Ascending aorta (tissue), 2 donors: ENCODE results near the gene S100A10. TPM values are rescaled to one million over a fixed set of nuclear protein-coding genes. Genes with fewer than 3 reads are reported as not detected.

Source experiments
- DNase-seq, 2 donors: peaks; one replicate each; pipeline ENCODE4 v3.0.0-alpha.2; 2019; ENCODE audit warnings: low spot score in 2 of 2
- H3K27ac ChIP-seq, 2 donors: fragments of 200-600 bp; sonication (generic); one replicate each; pipeline ENCODE4 v1.5.1; 2016 to 2017; ENCODE audit warnings: mild to moderate bottlenecking in 1 of 2
- H3K27me3 ChIP-seq: fragments of 200-600 bp; sonication (generic); one replicate; pipeline ENCODE4 v1.5.1; 2017
- H3K36me3 ChIP-seq, 2 donors: fragments of 200-600 bp; sonication (generic); one replicate each; pipeline ENCODE4 v1.5.1; 2016
- H3K4me1 ChIP-seq, 2 donors: fragments of 200-600 bp; sonication (generic); one replicate each; pipeline ENCODE4 v1.5.1; 2016 to 2017; ENCODE audit warnings: mild to moderate bottlenecking in 1 of 2
- H3K4me3 ChIP-seq, 2 donors: fragments of 200-600 bp; sonication (generic); one replicate each; pipeline ENCODE4 v1.5.1; 2016 to 2017; ENCODE audit warnings: mild to moderate bottlenecking in 1 of 2
- H3K9me3 ChIP-seq, 2 donors: fragments of 200-600 bp; sonication (generic); one replicate each; pipeline ENCODE4 v1.5.1; 2016
- CTCF ChIP-seq, 3 experiments: fragments of 200-600 bp in 2 of 3; fragments of 450-650 bp in 1 of 3; sonication (generic) in 2 of 3; IDR thresholded peaks; one replicate each; pipeline ENCODE4 v1.5.1; 2016 to 2019; ENCODE audit warnings: antibody characterized with exemption in 3 of 3, mild to moderate bottlenecking in 1 of 3, moderate library complexity in 1 of 3
- intact Hi-C: fragments of 100-400 bp; cut with DNase I; formaldehyde crosslinking; loops from one replicate; pipeline ENCODE4 v1.15.1; 2023
- total RNA-seq: library from RNA; depleted of rRNA; stranded (reverse); fragments of >200 nt; gene quantifications from one replicate; pipeline ENCODE4 v1.1.0, GENCODE V29; 2016

The S100A10 gene
- total RNA-seq, 1 donor from 2014 or later = 25.8 TPM

- peaks cover 35 to 43% of the 10 kb centered on the region in 2 donors for H3K36me3 ChIP-seq
- no peaks in the 10 kb centered on the region for H3K9me3 ChIP-seq
- H3K27ac ChIP-seq = no peak overlapping the region
- H3K4me3 ChIP-seq = no peak overlapping the region
- no peaks in the 10 kb centered on the region for H3K27me3 ChIP-seq
- H3K4me1 ChIP-seq = peaks cover 5 to 10% of the 10 kb centered on the region in 2 donors
- intact Hi-C loops = no loop called here
- no peak for DNase-seq
- no peak for TF ChIP-seq CTCF (IDR thresholded peaks at IDR 0.05)
Observed at GRCh38 chr1:152029144-152029928, 35.7 kb upstream of the S100A10 start.

GRCh38 chr1:152026895-152027294 is 33.2 kb upstream of the S100A10 start:
- TF ChIP-seq CTCF (IDR thresholded peaks at IDR 0.05) = no peak
- Histone ChIP-seq H3K36me3 (peaks cover 16 to 21% of the 10 kb centered on the region in 2 donors), H3K27ac (no peak overlapping the region), H3K4me3 (no peak overlapping the region), H3K9me3 (no peaks in the 10 kb centered on the region), H3K4me1 (no peaks in the 10 kb centered on the region), H3K27me3 (no peaks in the 10 kb centered on the region)
- DNase-seq = no peak
- intact Hi-C loops = no loop called here

- H3K4me3 ChIP-seq = no peak overlapping the region
- no peak for TF ChIP-seq CTCF (IDR thresholded peaks at IDR 0.05)
- no peaks in the 10 kb centered on the region for H3K9me3 ChIP-seq
- no peak overlapping the region for H3K27ac ChIP-seq
- no peaks in the 10 kb centered on the region for H3K4me1 ChIP-seq
- no peak for DNase-seq
- no peaks in the 10 kb centered on the region for H3K27me3 ChIP-seq
- intact Hi-C loops = no loop called here
- H3K36me3 ChIP-seq = no peaks in the 10 kb centered on the region
Observed at GRCh38 chr1:152024223-152024622, 30.6 kb upstream of the S100A10 start.

- H3K27me3 ChIP-seq = no peaks in the 10 kb centered on the region
- DNase-seq = no peak
- H3K36me3 ChIP-seq = no peaks in the 10 kb centered on the region
- H3K4me3 ChIP-seq = no peak overlapping the region
- TF ChIP-seq CTCF (IDR thresholded peaks at IDR 0.05) = no peak
- intact Hi-C loops = no loop called here
- no peak overlapping the region for H3K27ac ChIP-seq
- H3K9me3 ChIP-seq = no peaks in the 10 kb centered on the region
- no peaks in the 10 kb centered on the region for H3K4me1 ChIP-seq
Observed at GRCh38 chr1:152023221-152023620, 29.6 kb upstream of the S100A10 start.

GRCh38 chr1:152022474-152022873 is 28.8 kb upstream of the S100A10 start:
- no peaks in the 10 kb centered on the region for H3K9me3 ChIP-seq
- no peaks in the 10 kb centered on the region for H3K27me3 ChIP-seq
- TF ChIP-seq CTCF (IDR thresholded peaks at IDR 0.05) = no peak
- no peaks in the 10 kb centered on the region for H3K36me3 ChIP-seq
- DNase-seq = no peak
- H3K4me1 ChIP-seq = no peaks in the 10 kb centered on the region
- intact Hi-C loops = no loop called here
- H3K27ac ChIP-seq = no peak overlapping the region
- no peak overlapping the region for H3K4me3 ChIP-seq
